Hepatocyte (in vitro differentiated cells): ENCODE results near the gene SNRPD3.
"Not testable (repeated sequence)": the region's sequence is repeated elsewhere in the genome, so short reads cannot be mapped to it uniquely, and the experiment has no call there.

Experiments
- CTCF ChIP-seq: fragments of 200-600 bp; sonication (generic); IDR thresholded peaks from 2 replicates; pipeline ENCODE4 v1.5.1; 2016; ENCODE audit warnings: antibody characterized with exemption, mild to moderate bottlenecking; ENCODE audit not compliant: poor library complexity
- EZH2phosphoT487 ChIP-seq: fragments of 200-600 bp; sonication (generic); IDR thresholded peaks from one replicate; pipeline ENCODE4 v1.6.1; 2018; ENCODE audit warnings: antibody characterized with exemption, mild to moderate bottlenecking, low read depth, moderate library complexity; ENCODE audit not compliant: unreplicated experiment, severe bottlenecking

DNA sequence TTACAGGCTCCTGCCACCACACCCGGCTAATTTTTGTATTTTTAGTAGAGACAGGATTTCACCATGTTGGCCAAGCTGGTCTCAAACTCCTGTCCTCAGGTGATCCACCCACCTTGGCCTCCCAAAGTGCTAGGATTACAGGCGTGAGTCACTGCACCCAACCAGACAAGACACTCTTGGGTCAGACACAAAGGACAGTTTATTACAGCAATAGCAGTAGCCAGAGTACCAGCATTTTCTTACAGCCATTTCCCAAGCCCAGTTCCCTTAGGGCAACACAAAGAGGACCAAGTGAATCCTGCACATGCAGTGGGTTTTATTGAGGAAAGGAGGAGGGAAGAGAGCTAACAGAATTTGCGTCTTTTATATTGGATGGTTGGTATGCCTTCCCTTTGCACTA, 24.8 kb upstream of the SNRPD3 start:
- not testable (repeated sequence) for TF ChIP-seq EZH2phosphoT487, CTCF
